SU-DHL-6 (cell line): ENCODE measurements around the gene DST.

Source experiments
- H2AFZ ChIP-seq: fragments of 200-600 bp; sonication (generic); 2 replicates; pipeline ENCODE4 v1.6.1; 2014; ENCODE audit warnings: low read depth, mild to moderate bottlenecking, moderate library complexity, mixed read lengths, antibody characterized with exemption, low read length; ENCODE audit not compliant: severe bottlenecking
- H3F3A ChIP-seq: fragments of 200-600 bp; shearing (Covaris generic); 2 replicates; pipeline ENCODE4 v1.6.0; 2016; ENCODE audit warnings: antibody characterized with exemption, mild to moderate bottlenecking; ENCODE audit not compliant: insufficient read depth
- H3K27ac ChIP-seq: fragments of 200-600 bp; sonication (generic); 2 replicates; pipeline ENCODE4 v1.5.1; 2016; ENCODE audit warnings: low read depth, mild to moderate bottlenecking, low read length, moderate library complexity, mixed read lengths
- H3K27me3 ChIP-seq: fragments of 200-600 bp; sonication (generic), shearing (Covaris generic); 2 replicates; pipeline ENCODE4 v1.6.0; 2014; ENCODE audit warnings: mild to moderate bottlenecking, low read length
- H3K36me3 ChIP-seq: fragments of 200-600 bp; sonication (generic); 2 replicates; pipeline ENCODE4 v1.6.1; 2014; ENCODE audit warnings: mild to moderate bottlenecking, low read length, mixed read lengths
- H3K4me2 ChIP-seq: fragments of 300-600, 200-600 bp; shearing (Covaris generic), sonication (generic); 2 replicates; pipeline ENCODE4 v1.6.0; 2014; ENCODE audit warnings: low read length, low read depth, mild to moderate bottlenecking; ENCODE audit not compliant: poor library complexity, severe bottlenecking
- H3K4me3 ChIP-seq: fragments of 200-600 bp; sonication (generic); 2 replicates; pipeline ENCODE4 v1.5.1; 2014; ENCODE audit warnings: antibody characterized with exemption, low read length, mild to moderate bottlenecking, mixed read lengths; ENCODE audit not compliant: insufficient read depth, poor library complexity, severe bottlenecking
- H3K79me2 ChIP-seq: fragments of 200-600 bp; sonication (generic); 2 replicates; pipeline ENCODE4 v1.6.1; 2014; ENCODE audit warnings: mild to moderate bottlenecking, low read length, moderate library complexity; ENCODE audit not compliant: insufficient read depth
- H3K9ac ChIP-seq: fragments of 200-600 bp; sonication (generic); 2 replicates; pipeline ENCODE4 v1.7.0; 2014; ENCODE audit warnings: mild to moderate bottlenecking, low read length
- H3K9me2 ChIP-seq: fragments of 200-600 bp; sonication (generic); replicated peaks from 2 replicates; pipeline ENCODE4 v1.6.1; 2014; ENCODE audit warnings: low read length; ENCODE audit not compliant: insufficient read depth
- H3K9me3 ChIP-seq: fragments of 200-600 bp; sonication (generic); 2 replicates; pipeline ENCODE4 v1.6.1; 2014; ENCODE audit warnings: low read length, mixed read lengths; ENCODE audit not compliant: insufficient read depth
- H4K20me1 ChIP-seq: fragments of 200-600 bp; sonication (generic); 2 replicates; pipeline ENCODE4 v1.6.1; 2014; ENCODE audit warnings: low read depth, mild to moderate bottlenecking, antibody characterized with exemption, low read length, moderate library complexity, mixed read lengths
- EZH2phosphoT487 ChIP-seq: fragments of 200-600 bp; sonication (generic), shearing (Covaris generic); conservative IDR thresholded peaks from 2 replicates; pipeline ENCODE4 v1.6.1; 2018; ENCODE audit warnings: mild to moderate bottlenecking, antibody characterized with exemption, low read length, moderate library complexity, mixed read lengths
- TF ChIP-seq, protein P1 (sequence below): fragments of 200-600 bp; sonication (generic); IDR thresholded peaks from one replicate; pipeline ENCODE4 v1.5.1; 2017; ENCODE audit warnings: antibody characterized with exemption, mild to moderate bottlenecking, low read length, moderate library complexity; ENCODE audit not compliant: insufficient read depth, poor library complexity, severe bottlenecking

The DST gene

GRCh38 chr6:56445818-56446217 is 196.9 kb downstream of the DST start:
- no peak overlapping the region for H3K27ac ChIP-seq
- H3K9me3 ChIP-seq: no peaks in the 10 kb centered on the region
- no peaks in the 10 kb centered on the region for H3K9me2 ChIP-seq
- no peaks in the 10 kb centered on the region for H3K79me2 ChIP-seq
- no peaks in the 10 kb centered on the region for H3K27me3 ChIP-seq
- no peaks in the 10 kb centered on the region for H4K20me1 ChIP-seq
- H3K4me3 ChIP-seq: no peak overlapping the region
- no peaks in the 10 kb centered on the region for H3F3A ChIP-seq
- TF ChIP-seq, protein P1, sequence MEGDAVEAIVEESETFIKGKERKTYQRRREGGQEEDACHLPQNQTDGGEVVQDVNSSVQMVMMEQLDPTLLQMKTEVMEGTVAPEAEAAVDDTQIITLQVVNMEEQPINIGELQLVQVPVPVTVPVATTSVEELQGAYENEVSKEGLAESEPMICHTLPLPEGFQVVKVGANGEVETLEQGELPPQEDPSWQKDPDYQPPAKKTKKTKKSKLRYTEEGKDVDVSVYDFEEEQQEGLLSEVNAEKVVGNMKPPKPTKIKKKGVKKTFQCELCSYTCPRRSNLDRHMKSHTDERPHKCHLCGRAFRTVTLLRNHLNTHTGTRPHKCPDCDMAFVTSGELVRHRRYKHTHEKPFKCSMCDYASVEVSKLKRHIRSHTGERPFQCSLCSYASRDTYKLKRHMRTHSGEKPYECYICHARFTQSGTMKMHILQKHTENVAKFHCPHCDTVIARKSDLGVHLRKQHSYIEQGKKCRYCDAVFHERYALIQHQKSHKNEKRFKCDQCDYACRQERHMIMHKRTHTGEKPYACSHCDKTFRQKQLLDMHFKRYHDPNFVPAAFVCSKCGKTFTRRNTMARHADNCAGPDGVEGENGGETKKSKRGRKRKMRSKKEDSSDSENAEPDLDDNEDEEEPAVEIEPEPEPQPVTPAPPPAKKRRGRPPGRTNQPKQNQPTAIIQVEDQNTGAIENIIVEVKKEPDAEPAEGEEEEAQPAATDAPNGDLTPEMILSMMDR: no peak
- TF ChIP-seq EZH2phosphoT487: no peak
- H3K9ac ChIP-seq: no peak overlapping the region
- no peaks in the 10 kb centered on the region for H3K36me3 ChIP-seq
- H2AFZ ChIP-seq: no peak overlapping the region
- H3K4me2 ChIP-seq: no peak overlapping the region

DNA sequence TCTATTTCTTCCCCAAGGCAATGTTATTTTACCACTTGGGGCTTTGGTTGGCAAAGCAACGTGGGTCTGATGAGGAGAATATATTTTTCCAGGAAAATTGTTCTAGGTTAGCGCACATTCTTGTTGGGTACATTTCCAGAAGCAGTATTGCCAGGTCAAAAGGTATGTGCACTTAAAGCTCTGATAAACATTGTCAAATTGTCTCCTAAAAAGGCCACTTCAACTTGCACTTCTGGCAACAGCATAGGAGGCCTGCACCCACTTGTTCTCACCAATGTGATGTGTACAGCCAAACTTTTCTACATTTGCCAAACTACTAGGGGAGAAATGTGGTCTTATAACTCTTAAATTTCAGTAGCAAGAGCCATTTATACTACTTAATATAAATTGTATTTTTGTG is 197.8 kb downstream of the DST start:
- TF ChIP-seq EZH2phosphoT487: no peak
- TF ChIP-seq, protein P1: no peak
- Histone ChIP-seq H3K4me2 (no peak overlapping the region), H3K27ac (no peak overlapping the region), H3K4me3 (no peak overlapping the region), H3K79me2 (no peaks in the 10 kb centered on the region), H3K36me3 (no peaks in the 10 kb centered on the region), H3F3A (no peaks in the 10 kb centered on the region), H3K27me3 (no peaks in the 10 kb centered on the region), H3K9me2 (no peaks in the 10 kb centered on the region), H4K20me1 (no peaks in the 10 kb centered on the region), H3K9ac (no peak overlapping the region), H3K9me3 (peaks cover under 1% of the 10 kb centered on the region; the same call in 1 of the 2 replicates), H2AFZ (no peak overlapping the region)

DNA sequence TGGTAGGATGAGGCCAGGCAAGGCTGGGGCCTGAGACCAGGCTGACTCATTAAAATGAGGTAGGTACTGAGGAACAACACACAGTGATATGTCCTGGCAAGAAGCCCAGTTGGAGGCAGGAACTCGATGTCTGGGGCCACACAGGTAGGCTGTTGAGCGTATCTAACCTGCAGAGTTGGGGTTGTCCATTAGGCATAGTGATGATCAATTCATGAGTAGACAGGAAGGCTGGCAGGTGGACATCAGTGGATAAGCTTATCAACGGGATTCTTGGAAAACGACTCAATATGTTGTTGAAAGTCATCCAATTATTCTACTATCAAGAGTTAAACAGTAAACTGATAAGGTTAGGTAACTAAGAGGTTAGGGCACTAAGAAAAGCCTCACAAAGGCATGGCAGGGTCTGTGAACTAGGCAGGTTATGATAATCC is 202.1 kb downstream of the DST start:
- H4K20me1 ChIP-seq: no peaks in the 10 kb centered on the region
- no peak overlapping the region for H2AFZ ChIP-seq
- H3K9me3 ChIP-seq: peaks cover 7% of the 10 kb centered on the region; the same call in 1 of the 2 replicates
- H3K9ac ChIP-seq: no peak overlapping the region
- no peaks in the 10 kb centered on the region for H3K79me2 ChIP-seq
- no peak for TF ChIP-seq EZH2phosphoT487
- TF ChIP-seq, protein P1: no peak
- no peaks in the 10 kb centered on the region for H3K27me3 ChIP-seq
- H3K4me3 ChIP-seq: no peak overlapping the region
- no peaks in the 10 kb centered on the region for H3K9me2 ChIP-seq
- H3K4me2 ChIP-seq: no peak overlapping the region
- no peak overlapping the region for H3K27ac ChIP-seq
- H3K36me3 ChIP-seq: no peaks in the 10 kb centered on the region
- no peaks in the 10 kb centered on the region for H3F3A ChIP-seq
